ENCODE measurements around the gene SLC23A2.

DNA sequence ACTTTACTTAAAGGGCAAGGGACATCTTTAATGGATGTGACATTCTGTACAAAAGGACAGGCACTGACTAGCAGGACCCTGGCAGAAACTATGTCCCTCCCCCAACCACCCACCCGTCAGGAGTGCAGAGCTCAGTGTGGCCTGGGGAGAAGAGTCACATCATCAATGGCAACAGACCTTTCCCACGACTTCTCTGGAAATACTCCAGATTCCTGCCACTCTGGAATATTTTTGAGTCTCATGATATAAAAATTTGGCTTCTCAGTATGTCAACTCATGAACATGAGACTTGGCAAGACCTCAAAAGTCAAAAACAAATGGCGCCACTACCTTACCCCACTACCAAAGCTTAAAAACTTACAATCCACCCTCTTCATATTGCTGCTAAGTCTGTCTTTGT is 118.3 kb downstream of the SLC23A2 start:
- TF ChIP-seq SIN3A (IDR thresholded peaks at IDR 0.05; ENCODE audit: borderline replicate concordance, insufficient read depth, low read length) (no peak), TAF1 (IDR thresholded peaks at IDR 0.05; ENCODE audit: borderline replicate concordance, insufficient read depth, low read length) (no peak), POLR2AphosphoS5 (IDR thresholded peaks at IDR 0.05; ENCODE audit: low read depth, low read length) (no peak)

Data from PFSK-1 (cell line).